HK-2 (cell line): Measurements from ENCODE around the gene HS3ST3A1.
A peak's percentile ranks its signal among the peaks of the same experiment; 100 is the strongest.

Source experiments
- DNase-seq: peaks from one replicate; pipeline ENCODE4 v3.0.0-alpha.2; 2018; ENCODE audit not compliant: unreplicated experiment

The HS3ST3A1 gene

GRCh38 chr17:13598353-13599167 lies 3.2 kb downstream of the HS3ST3A1 start:
- DNase-seq, result no peak

- no peak for DNase-seq
Measured at GRCh38 chr17:13597723-13598347, 3.9 kb downstream of the HS3ST3A1 start.

GRCh38 chr17:13596241-13596923 lies 5.3 kb downstream of the HS3ST3A1 start:
- DNase-seq, result no peak

GRCh38 chr17:13595599-13595899 lies 6.2 kb downstream of the HS3ST3A1 start:
- DNase-seq, result no peak

GRCh38 chr17:13594762-13595598 lies 6.7 kb downstream of the HS3ST3A1 start:
- DNase-seq, result peak; percentile 72

GRCh38 chr17:13594310-13594709 lies 7.4 kb downstream of the HS3ST3A1 start:
- no peak for DNase-seq

- no peak for DNase-seq
Measured at GRCh38 chr17:13593757-13594156, 8.0 kb downstream of the HS3ST3A1 start.

GRCh38 chr17:13593021-13593751 lies 8.5 kb downstream of the HS3ST3A1 start:
- no peak for DNase-seq

- no peak for DNase-seq
Measured at GRCh38 chr17:13592427-13592826, 9.3 kb downstream of the HS3ST3A1 start.

GRCh38 chr17:13590441-13590840 lies 11.3 kb downstream of the HS3ST3A1 start:
- no peak for DNase-seq

GRCh38 chr17:13589658-13590057 lies 12.1 kb downstream of the HS3ST3A1 start:
- DNase-seq, result no peak

- no peak for DNase-seq
Measured at GRCh38 chr17:13587487-13588338, 14.0 kb downstream of the HS3ST3A1 start.

GRCh38 chr17:13584701-13585080 lies 17.0 kb downstream of the HS3ST3A1 start:
- peak; percentile 69 for DNase-seq

GRCh38 chr17:13583996-13584700 lies 17.6 kb downstream of the HS3ST3A1 start:
- no peak for DNase-seq

- no peak for DNase-seq
Measured at GRCh38 chr17:13582776-13583547, 18.8 kb downstream of the HS3ST3A1 start.

- DNase-seq, result no peak
Measured at GRCh38 chr17:13581925-13582324, 19.8 kb downstream of the HS3ST3A1 start.

- no peak for DNase-seq
Measured at GRCh38 chr17:13580790-13581189, 20.9 kb downstream of the HS3ST3A1 start.

GRCh38 chr17:13576661-13577526 lies 24.8 kb downstream of the HS3ST3A1 start:
- no peak for DNase-seq
